Panc1 (cell line): ENCODE results near the gene CCN5. TPM values are rescaled to one million over a fixed set of nuclear protein-coding genes. Genes with fewer than 3 reads are reported as not detected.

Experiments
- ATAC-seq: fragments of 200-7000 bp; cut with Tn5 transposase; 2 replicates; pipeline ENCODE4 v1.9.1; 2020; ENCODE audit warnings: mild to moderate bottlenecking, moderate library complexity
- BruUV-seq: library from RNA; stranded (reverse); fragments of 400-500 nt; replicated peaks from 2 replicates; lab custom pipeline; 2021; lab: Mats Ljungman, UMichigan
- CTCF ChIA-PET: fragments of 300-600 bp; sonication (Branson Sonifier 250); formaldehyde crosslinking; loops from one replicate; lab custom pipeline; 2022; ENCODE audit warnings: antibody characterized with exemption; lab: Charles Lee
- POLR2A ChIA-PET: fragments of 300-600 bp; sonication (Branson Sonifier 250); formaldehyde crosslinking; loops from one replicate; lab custom pipeline; 2022; ENCODE audit warnings: antibody characterized with exemption; lab: Charles Lee
- DNase-seq: peaks from one replicate; pipeline ENCODE4 v3.0.0-alpha.2; 2010; ENCODE audit warnings: low read depth, low spot score
- H3K27ac ChIP-seq: 2 replicates; pipeline ENCODE4 v1.5.1; 2011; ENCODE audit warnings: mild to moderate bottlenecking, low read length, inconsistent platforms
- H3K27me3 ChIP-seq: fragments of 200-500 bp; sonication (Bioruptor generic); 2 replicates; pipeline ENCODE4 v1.6.0; 2014; ENCODE audit warnings: low read length, inconsistent platforms; ENCODE audit not compliant: control insufficient read depth, insufficient read depth
- H3K36me3 ChIP-seq: fragments of 200-500 bp; sonication (Bioruptor generic); 2 replicates; pipeline ENCODE4 v1.5.1; 2014; ENCODE audit warnings: inconsistent platforms, mild to moderate bottlenecking, low read length, moderate library complexity; ENCODE audit not compliant: control insufficient read depth, insufficient read depth
- H3K4me1 ChIP-seq: 2 replicates; pipeline ENCODE4 v1.5.1; 2011; ENCODE audit warnings: inconsistent platforms, mild to moderate bottlenecking, low read length, moderate library complexity; ENCODE audit not compliant: control insufficient read depth, insufficient read depth
- H3K4me3 ChIP-seq, 2 experiments: 2 replicates each; pipeline ENCODE4 v1.5.1; 2011 to 2012; ENCODE audit warnings: low read depth in 2 of 2, low read length in 2 of 2, mild to moderate bottlenecking in 2 of 2, inconsistent platforms in 1 of 2, moderate library complexity in 1 of 2
- H3K9me3 ChIP-seq: fragments of 200-500 bp; sonication (Bioruptor generic); 2 replicates; pipeline ENCODE4 v1.5.1; 2014; ENCODE audit warnings: low read depth, mild to moderate bottlenecking, inconsistent platforms, low read length, moderate library complexity; ENCODE audit not compliant: control insufficient read depth, insufficient read depth
- CTCF ChIP-seq: fragments of 450-650 bp; IDR thresholded peaks from 2 replicates; pipeline ENCODE4 v1.5.1; 2017; ENCODE audit warnings: mild to moderate bottlenecking
- POLR2AphosphoS5 ChIP-seq: IDR thresholded peaks from 2 replicates; pipeline ENCODE4 v1.6.1; 2012; ENCODE audit warnings: mild to moderate bottlenecking, low read depth, low read length, moderate library complexity
- REST ChIP-seq, 2 experiments: IDR thresholded peaks; 2 replicates each; pipeline ENCODE4 v1.6.1; 2011 to 2012; ENCODE audit warnings: low read depth in 2 of 2, control low read depth in 1 of 2, low read length in 1 of 2, mild to moderate bottlenecking in 1 of 2, moderate library complexity in 1 of 2; ENCODE audit not compliant: insufficient read depth in 1 of 2
- SIN3A ChIP-seq: IDR thresholded peaks from 2 replicates; pipeline ENCODE4 v1.6.1; 2012; ENCODE audit warnings: low read depth, mild to moderate bottlenecking, low read length, moderate library complexity, borderline replicate concordance; ENCODE audit not compliant: insufficient read depth
- TCF7L2 ChIP-seq: IDR thresholded peaks from 2 replicates; pipeline ENCODE4 v1.6.1; 2011; ENCODE audit warnings: mild to moderate bottlenecking, low read depth, low read length, inconsistent platforms
- in situ Hi-C: cut with HindIII; loops from 2 replicates; pipeline ENCODE4 v1.10.0; 2016; ENCODE audit warnings: low sequenced_read_pairs, low pct_unique_long_range_greater_than_20kb
- intact Hi-C: fragments of 100-400 bp; cut with micrococcal nuclease; formaldehyde crosslinking; loops from one replicate; pipeline ENCODE4 v1.10.0; 2022; ENCODE audit not compliant: unreplicated experiment
- total RNA-seq: library from RNA; stranded (reverse); gene quantifications from one replicate; pipeline ENCODE4 v1.2.1, GENCODE V29; 2021; ENCODE audit not compliant: unreplicated experiment

CCN5 gene
- total RNA-seq, 1 experiment from 2014 or later: 15.2 TPM

GRCh38 chr20:44732327-44732726, 17.2 kb downstream of the CCN5 start:
- POLR2A ChIA-PET: interaction anchor here (0.7 kb wide), 1 partner anchor 43 kb away, joined by 4 read pairs; no protein-coding TSS in a partner anchor
- intact Hi-C loops: no loop called here

GRCh38 chr20:44733341-44734069, 18.3 kb downstream of the CCN5 start:
- Histone ChIP-seq H3K4me1 (peaks cover 53% of the 10 kb centered on the region), H3K9me3 (no peaks in the 10 kb centered on the region; the same call in 1 of the 2 replicates), H3K27ac (peak overlapping the region; percentile 99), H3K27me3 (no peaks in the 10 kb centered on the region), H3K36me3 (no peaks in the 10 kb centered on the region), H3K4me3 (no peak overlapping the region)
- BruUV-seq: no TSS peak
- CTCF ChIA-PET: interaction anchor here (0.6 to 2.0 kb wide), 3 partner anchors 36 to 154 kb away, joined by 3 to 33 read pairs (median 5); no protein-coding TSS in a partner anchor
- DNase-seq (peak; percentile 83), ATAC-seq (peak; percentile 41)
- POLR2A ChIA-PET: interaction anchor here (0.6 to 0.9 kb wide), 2 partner anchors 48 to 130 kb away, joined by 3 read pairs; no protein-coding TSS in a partner anchor
- TF ChIP-seq REST (IDR thresholded peaks at IDR 0.05; ENCODE audit: insufficient read depth in 1 of 2, low read depth in 2 of 2, low read length in 1 of 2): peak in 1 of 2 experiments; percentile 30; a peak in 1 of 4 replicates
- TF ChIP-seq CTCF: peak; percentile 98
- TF ChIP-seq POLR2AphosphoS5: no peak; the same call in 1 of the 2 replicates
- in situ Hi-C loops (no loop called here), intact Hi-C loops (loop anchor here (1.0 kb wide), 1 partner anchor 48 kb away; no protein-coding TSS in a partner anchor)

More at GRCh38 chr20:44732327-44732726, 17.2 kb downstream of the CCN5 start:
- CTCF ChIA-PET: interaction anchor here (0.6 to 2.0 kb wide), 3 partner anchors 11 to 90 kb away, joined by 3 to 33 read pairs (median 5); no protein-coding TSS in a partner anchor
- H3K27ac ChIP-seq: peak overlapping the region; percentile 99
- peaks cover 62% of the 10 kb centered on the region for H3K4me1 ChIP-seq
- in situ Hi-C loops: no loop called here
- no peaks in the 10 kb centered on the region for H3K36me3 ChIP-seq
- H3K27me3 ChIP-seq: no peaks in the 10 kb centered on the region
- DNase-seq (no peak), ATAC-seq (no peak)
- no peak overlapping the region for H3K4me3 ChIP-seq
- H3K9me3 ChIP-seq: no peaks in the 10 kb centered on the region; the same call in 1 of the 2 replicates
- TF ChIP-seq SIN3A: no peak
- no TSS peak for BruUV-seq

GRCh38 chr20:44734938-44735337, 19.8 kb downstream of the CCN5 start:
- ChIA-PET CTCF (interaction anchor here (0.7 to 1.1 kb wide), 2 partner anchors 51 to 271 kb away, joined by 3 read pairs; no protein-coding TSS in a partner anchor), POLR2A (no interaction called here)
- peak overlapping the region; percentile 99 for H3K27ac ChIP-seq
- BruUV-seq: no TSS peak
- H3K9me3 ChIP-seq: no peaks in the 10 kb centered on the region; the same call in 1 of the 2 replicates
- in situ Hi-C loops: no loop called here
- DNase-seq (no peak), ATAC-seq (no peak)
- intact Hi-C loops: no loop called here
- TF ChIP-seq TCF7L2 (no peak), CTCF (peak; percentile 41)
- H3K4me3 ChIP-seq: peak overlapping the region in 1 of 2 experiments; percentile 22; a peak in 1 of 4 replicates
- peaks cover 48% of the 10 kb centered on the region for H3K4me1 ChIP-seq
- H3K27me3 ChIP-seq: no peaks in the 10 kb centered on the region
- no peaks in the 10 kb centered on the region for H3K36me3 ChIP-seq
